Ecto neural progenitor cell (in vitro differentiated cells): ENCODE data around the gene CCZ1B.
"Not testable (repeated sequence)": the region's sequence is repeated elsewhere in the genome, so short reads cannot be mapped to it uniquely, and the experiment has no call there.

Source experiments
- DNase-seq: peaks from one replicate; pipeline ENCODE4 v3.0.0-alpha.2; 2018; ENCODE audit warnings: low spot score

The CCZ1B gene

DNA sequence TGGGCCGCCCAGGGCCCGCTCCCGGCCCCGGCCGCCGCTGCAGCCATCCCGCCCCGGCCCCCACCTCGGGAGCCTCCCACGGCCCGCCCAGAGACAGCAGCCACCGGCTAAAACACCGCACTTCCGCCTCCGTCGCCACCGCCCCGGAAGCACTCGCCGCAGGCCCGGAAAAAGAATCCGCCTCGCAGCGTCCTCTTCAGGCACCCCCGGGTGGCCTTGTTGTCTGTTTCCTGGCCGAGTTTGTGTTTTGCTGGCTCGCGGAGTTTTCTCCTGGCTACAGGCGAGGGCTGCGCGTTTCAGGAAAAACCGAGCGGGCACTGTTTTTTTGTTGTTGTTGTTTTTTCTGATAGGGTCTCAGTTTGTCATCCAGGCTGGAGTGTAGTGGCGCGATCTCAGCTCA lies at the start of gene CCZ1B:
Gene CCZ1B, minus strand, starts transcription at position 125 of the 400 bp plus-strand sequence. Its CDS starts 78 bp downstream, at position 47.
- DNase-seq: peak; percentile 82

GRCh38 chr7:6875022-6875421 lies 48.9 kb upstream of the CCZ1B start:
- not testable (repeated sequence) for DNase-seq

DNA sequence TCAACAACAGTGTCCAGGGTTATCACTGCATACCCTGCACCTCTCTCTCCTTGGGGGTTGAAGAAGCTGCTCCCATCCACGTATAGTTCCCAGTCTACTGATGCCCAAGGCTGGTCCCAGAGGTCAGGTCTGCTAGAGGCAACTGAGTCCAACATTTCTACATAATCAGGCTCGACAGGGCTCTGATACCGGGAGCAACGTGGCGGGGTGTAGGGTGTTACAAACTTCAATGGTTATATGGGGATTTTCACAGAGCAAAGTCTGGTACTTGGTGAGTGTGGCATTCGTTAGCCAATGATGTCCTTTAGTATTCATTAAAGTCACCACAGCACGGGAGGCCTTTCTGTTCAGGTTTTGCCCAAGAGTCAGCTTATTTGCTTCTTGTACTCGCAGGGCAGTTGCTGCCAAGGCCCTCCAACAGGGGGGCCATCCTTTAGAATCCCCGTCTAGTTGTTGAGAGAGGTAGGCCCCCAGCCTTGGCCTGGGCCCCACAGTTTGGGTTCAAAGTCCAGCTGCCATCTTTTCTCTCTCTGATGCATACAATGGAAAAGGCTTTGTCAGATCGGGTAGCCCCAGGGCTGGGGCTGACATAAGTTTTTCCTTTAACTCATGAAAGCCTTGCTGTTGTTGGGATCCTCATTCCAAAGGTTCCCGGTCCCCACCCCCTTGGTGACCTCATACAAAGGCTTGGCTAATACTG lies 46.3 kb upstream of the CCZ1B start:
- not testable (repeated sequence) for DNase-seq

DNA sequence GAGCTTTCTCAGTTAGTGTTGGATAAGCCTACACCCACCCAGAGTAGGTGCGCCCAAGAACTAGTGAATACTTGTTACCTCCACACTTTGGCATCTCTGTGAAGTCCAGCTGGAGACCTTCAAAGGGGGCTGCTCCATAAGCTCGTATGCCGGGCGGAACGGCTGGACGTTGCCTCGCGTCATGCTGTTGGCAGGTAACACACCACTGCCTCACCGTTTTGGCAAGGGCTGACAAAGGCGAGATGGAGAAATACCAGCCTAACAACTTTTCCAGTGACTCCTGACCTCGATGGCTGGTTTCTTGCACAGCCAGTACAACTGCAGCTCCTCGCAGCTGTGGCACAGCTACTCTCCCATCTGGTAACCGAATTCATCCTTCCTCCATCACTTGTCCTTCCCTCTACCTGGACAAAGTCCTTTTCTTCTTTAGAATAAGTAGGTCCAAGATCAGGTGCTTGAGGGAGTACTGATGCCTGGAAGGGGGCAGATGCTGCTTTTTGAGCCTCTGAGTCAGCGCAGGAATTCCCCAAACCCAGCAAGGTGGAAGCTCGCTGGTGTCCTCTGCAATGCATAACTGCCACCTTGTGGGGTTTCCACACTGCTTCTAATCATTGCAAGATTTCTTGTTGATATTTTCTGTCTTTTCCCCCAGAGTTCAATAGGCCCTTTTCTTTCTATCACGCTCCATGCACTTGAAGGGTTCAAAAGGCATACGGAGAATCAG lies 45.5 kb upstream of the CCZ1B start:
- DNase-seq: not testable (repeated sequence)

DNA sequence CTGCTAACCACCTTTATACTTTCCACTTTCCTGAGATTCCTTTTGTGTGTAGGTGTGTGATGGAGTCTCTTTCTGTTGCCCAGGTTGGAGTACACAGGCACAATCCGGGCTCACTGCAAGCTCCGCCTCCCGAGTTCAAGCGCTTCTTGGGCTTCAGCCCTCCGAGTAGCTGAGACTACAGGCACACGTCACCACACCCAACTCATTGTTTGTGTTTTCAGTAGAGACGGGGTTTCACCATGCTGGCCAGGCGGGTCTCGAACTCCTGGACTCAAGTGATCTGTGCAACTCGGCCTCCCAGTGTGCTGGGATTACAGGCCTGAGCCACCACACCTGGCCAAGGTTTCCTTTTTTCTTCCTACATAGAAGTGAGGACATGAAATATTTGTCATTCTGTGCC lies 38.7 kb upstream of the CCZ1B start:
- not testable (repeated sequence) for DNase-seq

DNA sequence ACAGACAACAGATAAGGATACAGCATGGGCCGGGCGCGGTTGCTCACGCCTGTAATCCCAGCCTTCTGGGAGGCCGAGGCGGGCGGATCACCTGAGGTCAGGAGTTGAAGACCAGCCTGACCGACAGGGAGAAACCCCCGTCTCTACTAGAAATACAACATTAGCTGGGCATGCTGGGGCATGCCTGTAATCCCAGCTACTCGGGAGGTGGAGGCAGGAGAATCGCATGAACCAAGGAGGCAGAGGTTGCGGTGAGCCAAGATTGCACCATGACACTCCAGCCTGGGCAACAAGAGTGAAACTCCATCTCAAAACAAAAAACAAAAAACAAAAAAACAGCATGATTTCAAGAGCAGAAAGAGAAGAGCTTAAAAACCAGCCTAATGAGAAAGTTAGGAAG lies 38.1 kb upstream of the CCZ1B start:
- DNase-seq: not testable (repeated sequence)

DNA sequence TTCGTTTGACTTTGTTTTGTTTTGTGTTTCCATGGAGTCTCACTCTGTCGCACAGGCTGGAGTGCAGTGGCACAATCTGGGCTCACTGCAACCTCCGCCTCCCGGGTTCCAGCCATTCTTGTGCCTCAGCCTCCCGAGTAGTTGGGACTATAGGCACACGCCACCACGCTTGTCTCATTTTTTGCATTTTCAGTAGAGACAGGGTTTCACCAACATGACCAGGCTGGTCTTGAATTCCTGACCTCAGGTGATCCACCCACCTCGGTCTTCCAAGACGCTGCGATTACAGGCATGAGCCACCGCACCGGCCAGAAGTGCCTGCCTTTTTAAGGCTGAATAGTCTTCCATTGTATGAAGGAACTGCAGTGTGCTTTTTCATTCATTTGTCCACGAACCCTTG lies 36.8 kb upstream of the CCZ1B start:
- DNase-seq: not testable (repeated sequence)

- DNase-seq: peak; percentile 67
Observed at GRCh38 chr7:6857721-6858314, 31.7 kb upstream of the CCZ1B start.

DNA sequence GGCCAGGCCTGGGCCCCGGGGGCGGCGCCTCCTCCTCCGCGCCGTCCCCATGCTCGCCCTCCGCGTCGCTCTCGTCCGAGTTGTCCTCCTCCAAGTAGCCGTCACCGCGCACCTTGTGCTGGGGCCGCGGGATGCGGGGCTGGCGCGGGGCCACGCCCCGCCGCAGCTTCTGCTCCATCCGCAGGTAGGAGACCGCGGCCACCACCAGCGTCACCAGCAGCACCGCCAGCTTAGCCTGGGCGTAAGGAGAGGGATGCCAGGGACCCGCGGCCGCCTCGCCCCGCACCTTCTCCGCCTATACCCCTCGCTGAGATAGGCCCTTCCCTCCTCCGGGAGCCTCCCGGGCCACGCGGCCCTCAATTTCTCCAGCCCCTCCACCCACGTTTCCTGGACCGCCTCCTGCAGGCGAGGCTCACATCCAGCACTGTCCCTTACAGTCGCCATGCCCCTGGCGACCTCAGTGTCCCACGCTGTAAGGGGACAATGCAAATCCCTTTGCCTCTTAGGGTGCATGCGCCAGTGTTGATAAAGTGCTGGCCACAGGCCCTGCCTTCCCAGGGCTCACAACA lies 29.6 kb upstream of the CCZ1B start:
- DNase-seq: not testable (repeated sequence)

DNA sequence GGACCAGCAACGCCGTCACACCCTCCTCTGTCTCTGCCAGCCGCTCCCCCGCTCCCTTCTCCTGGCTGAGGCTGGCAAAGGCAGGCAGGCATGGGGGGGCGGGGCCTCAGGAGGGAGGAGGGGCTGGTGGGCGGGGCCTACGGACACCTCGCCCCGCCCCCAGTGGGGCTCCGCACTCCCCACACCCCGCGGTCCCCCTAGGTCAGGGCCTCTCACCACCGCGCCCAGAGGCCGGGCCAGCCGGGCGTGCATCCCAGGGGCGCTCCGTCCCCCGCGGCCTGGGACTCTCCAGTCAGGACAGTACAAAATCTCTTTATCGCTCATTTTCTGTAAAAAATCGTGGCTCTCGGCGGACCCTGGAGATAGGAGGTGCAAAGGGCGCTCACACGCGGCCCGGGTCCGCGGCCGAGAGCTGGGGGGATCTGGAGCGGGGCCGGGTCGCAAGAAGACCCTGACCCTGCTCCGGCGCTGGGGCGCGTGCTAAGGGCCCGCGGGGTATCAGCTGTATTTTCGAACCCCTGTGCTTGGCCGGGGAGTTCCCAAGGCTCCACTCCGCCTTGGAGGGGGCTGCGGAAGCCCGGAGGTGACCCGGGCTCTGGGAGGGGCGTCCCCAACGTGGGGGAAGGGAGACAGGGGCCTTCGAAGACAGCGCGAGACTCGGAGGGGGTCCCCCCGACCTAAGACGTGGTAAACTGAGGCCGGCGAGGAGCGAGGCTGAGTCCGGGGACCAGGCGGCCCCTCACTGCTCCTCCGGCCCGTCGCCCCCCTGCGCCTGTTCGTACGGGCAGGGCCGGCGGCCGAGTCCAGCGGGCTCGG lies 28.9 kb upstream of the CCZ1B start:
- peak; percentile 53 for DNase-seq

GRCh38 chr7:6853681-6854080 lies 27.6 kb upstream of the CCZ1B start:
- DNase-seq: not testable (repeated sequence)

GRCh38 chr7:6849127-6849526 lies 23.1 kb upstream of the CCZ1B start:
- DNase-seq: not testable (repeated sequence)

GRCh38 chr7:6847751-6848150 lies 21.7 kb upstream of the CCZ1B start:
- not testable (repeated sequence) for DNase-seq

GRCh38 chr7:6845971-6846449 lies 19.9 kb upstream of the CCZ1B start:
- not testable (repeated sequence) for DNase-seq

- DNase-seq: not testable (repeated sequence)
Observed at GRCh38 chr7:6843654-6844053, 17.6 kb upstream of the CCZ1B start.

DNA sequence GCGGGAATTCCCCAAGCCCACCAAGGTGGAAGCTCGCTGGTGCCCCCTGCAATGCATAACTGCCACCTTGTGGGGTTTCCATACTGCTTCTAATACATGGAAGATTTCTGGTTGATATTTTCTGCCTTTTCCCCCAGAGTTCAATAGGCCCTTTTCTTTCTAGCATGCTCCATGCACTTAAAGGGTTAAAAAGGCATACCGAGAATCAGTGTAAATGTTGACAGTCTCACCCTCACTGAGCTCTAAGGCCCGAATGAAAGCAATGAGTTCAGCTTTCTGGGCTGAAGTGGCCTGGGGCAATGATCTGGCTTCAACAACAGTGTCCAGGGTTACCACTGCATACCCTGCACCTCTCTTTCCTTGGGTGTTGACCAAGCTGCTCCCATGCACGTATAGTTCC lies 17.0 kb upstream of the CCZ1B start:
- DNase-seq: not testable (repeated sequence)

DNA sequence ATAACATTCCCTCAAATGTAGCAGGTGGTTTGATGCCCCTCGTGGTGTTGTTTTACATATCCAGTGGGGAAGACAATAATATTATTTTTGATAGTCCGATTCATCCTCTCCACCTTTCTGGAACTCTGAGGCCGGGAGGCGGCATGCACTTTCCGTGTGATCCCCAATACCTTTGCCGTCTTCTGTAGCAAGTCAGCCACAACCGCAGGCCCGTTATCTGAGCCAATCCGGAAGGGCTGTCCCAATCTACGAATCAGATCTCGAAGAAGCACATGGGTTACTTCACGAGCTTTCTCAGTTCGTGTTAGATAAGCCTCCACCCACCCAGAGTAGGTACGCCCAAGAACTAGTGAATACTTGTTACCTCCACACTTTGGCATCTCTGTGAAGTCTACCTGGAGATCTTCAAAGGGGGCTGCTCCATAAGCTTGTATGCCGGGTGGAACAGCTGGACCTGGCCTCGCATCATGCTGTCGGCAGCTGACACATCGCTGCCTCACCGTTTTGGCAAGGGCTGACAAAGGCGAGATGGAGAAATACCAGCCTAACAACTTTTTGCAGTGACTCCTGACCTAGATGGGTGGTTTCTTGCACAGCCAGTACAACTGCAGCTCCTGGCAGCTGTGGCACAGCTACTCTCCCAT lies 16.3 kb upstream of the CCZ1B start:
- not testable (repeated sequence) for DNase-seq

DNA sequence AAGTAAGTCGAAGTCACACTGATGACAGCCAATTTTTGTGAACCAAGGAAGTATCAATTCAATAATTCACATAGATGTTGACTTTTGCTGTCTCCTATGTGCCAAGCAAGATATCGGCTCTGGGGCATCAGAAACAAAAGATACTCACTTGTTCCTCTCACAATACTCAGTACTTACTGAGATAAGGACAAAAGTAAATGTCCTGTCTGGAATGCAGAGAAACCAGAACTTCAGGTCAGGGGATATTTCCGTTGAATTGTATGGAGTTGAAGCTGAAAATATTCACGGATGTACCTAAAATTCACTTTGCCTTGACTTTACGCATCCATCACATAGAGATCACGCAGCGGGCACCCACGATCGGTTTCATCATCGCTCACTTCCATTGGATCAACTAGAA lies 11.0 kb upstream of the CCZ1B start:
- not testable (repeated sequence) for DNase-seq

GRCh38 chr7:6835521-6835920 lies 9.4 kb upstream of the CCZ1B start:
- DNase-seq: not testable (repeated sequence)

DNA sequence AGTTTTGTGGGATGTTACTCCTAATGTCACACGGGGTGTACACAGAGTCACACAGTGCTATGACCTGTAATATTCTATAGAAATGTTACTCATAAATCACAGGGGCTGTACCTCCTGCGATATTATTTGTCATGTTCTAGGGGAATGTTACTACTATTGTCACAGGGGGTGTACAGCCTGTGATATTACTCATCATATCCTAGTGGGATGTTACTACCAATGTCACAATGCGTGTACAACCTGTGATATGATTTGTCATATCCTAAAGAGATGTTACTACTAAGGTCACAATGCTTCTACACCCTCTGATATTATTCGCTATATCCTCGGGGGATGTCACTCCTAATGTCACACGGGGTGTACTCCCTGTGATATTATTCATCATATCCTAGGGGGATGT lies 7.6 kb upstream of the CCZ1B start:
- DNase-seq: no peak
